ENCODE data around the gene CRIP1.
A peak's percentile ranks its signal among the peaks of the same experiment; 100 is the strongest.

GRCh38 chr14:105481886-105482457 lies 4.7 kb upstream of the CRIP1 start:
- TF ChIP-seq CTCF (optimal IDR thresholded peaks at IDR 0.05 in 1 of 3, IDR thresholded peaks at IDR 0.05 in 1 of 3, conservative IDR thresholded peaks at IDR 0.05 in 1 of 3; ENCODE audit: extremely low read depth in 1 of 3, insufficient read depth in 2 of 3, low read length in 3 of 3) = peak in 1 of 3 experiments; percentile 20
- TF ChIP-seq EZH2 (IDR thresholded peaks at IDR 0.05; ENCODE audit: low read length) = no peak

Measured in keratinocyte (primary cell).